Measurements from ENCODE around the gene SERPINE2. TPM values are rescaled to one million over a fixed set of nuclear protein-coding genes. Genes with fewer than 3 reads are reported as not detected.

Gene SERPINE2
- total RNA-seq, 1 experiment from 2014 or later = 3.8 TPM

DNA sequence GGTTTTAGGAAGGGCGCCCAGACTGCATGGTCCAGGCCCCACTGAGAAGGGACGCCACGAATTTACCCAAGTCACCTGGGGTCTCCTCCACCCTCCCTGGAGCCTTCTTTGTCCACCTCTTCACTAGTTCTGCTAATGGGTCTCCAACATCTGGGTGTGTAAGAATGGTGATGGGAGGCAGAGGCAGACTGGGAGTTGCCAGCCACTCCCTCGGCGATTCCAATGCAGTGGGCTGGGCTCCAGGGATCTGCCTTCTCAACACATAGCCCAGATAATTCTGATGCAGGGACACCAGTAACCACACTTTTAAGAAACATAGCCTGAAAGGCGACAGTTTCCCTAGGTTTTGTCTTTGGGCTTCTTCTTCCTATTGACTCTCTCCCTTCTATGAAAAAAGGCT lies 42.7 kb downstream of the SERPINE2 start:
- TF ChIP-seq, protein P1, sequence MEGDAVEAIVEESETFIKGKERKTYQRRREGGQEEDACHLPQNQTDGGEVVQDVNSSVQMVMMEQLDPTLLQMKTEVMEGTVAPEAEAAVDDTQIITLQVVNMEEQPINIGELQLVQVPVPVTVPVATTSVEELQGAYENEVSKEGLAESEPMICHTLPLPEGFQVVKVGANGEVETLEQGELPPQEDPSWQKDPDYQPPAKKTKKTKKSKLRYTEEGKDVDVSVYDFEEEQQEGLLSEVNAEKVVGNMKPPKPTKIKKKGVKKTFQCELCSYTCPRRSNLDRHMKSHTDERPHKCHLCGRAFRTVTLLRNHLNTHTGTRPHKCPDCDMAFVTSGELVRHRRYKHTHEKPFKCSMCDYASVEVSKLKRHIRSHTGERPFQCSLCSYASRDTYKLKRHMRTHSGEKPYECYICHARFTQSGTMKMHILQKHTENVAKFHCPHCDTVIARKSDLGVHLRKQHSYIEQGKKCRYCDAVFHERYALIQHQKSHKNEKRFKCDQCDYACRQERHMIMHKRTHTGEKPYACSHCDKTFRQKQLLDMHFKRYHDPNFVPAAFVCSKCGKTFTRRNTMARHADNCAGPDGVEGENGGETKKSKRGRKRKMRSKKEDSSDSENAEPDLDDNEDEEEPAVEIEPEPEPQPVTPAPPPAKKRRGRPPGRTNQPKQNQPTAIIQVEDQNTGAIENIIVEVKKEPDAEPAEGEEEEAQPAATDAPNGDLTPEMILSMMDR (IDR thresholded peaks at IDR 0.05; ENCODE audit: insufficient read depth in 1 of 2, low read depth in 1 of 2, low read length in 1 of 2, severe bottlenecking in 1 of 2, unreplicated experiment in 1 of 2) = no peak
- CTCF ChIA-PET = interaction anchor here (5.0 kb wide), 1 partner anchor 287 kb away, joined by 102 read pairs; no protein-coding TSS in a partner anchor
- no peaks in the 10 kb centered on the region for H3K36me3 ChIP-seq (ENCODE audit: control insufficient read depth, insufficient read depth, low read length)

GRCh38 chr2:223995569-223995968 lies 43.5 kb downstream of the SERPINE2 start:
- Mint-ChIP-seq H3K9me3 (ENCODE audit: unreplicated experiment) (no peaks in the 10 kb centered on the region), H3K27ac (ENCODE audit: unreplicated experiment) (peak overlapping the region; percentile 3), H3K27me3 (ENCODE audit: insufficient read depth, unreplicated experiment) (no peaks in the 10 kb centered on the region), H3K4me3 (ENCODE audit: unreplicated experiment) (no peak overlapping the region), H3K36me3 (ENCODE audit: insufficient read depth, unreplicated experiment) (no peaks in the 10 kb centered on the region), H3K4me1 (ENCODE audit: low read depth, unreplicated experiment) (no peaks in the 10 kb centered on the region)
- Histone ChIP-seq H3K9me3 (peaks cover 4% of the 10 kb centered on the region; the same call in 1 of the 2 replicates), H3K36me3 (ENCODE audit: control insufficient read depth, insufficient read depth, low read length) (no peaks in the 10 kb centered on the region), H3K4me3 (ENCODE audit: low read depth, low read length) (no peak overlapping the region), H3K4me1 (peaks cover 5% of the 10 kb centered on the region), H3K27me3 (replicated peaks; ENCODE audit: control insufficient read depth, insufficient read depth, low read length) (no peaks in the 10 kb centered on the region)
- BruUV-seq (replicated peaks) = no TSS peak
- CTCF ChIA-PET = interaction anchor here (3.3 to 5.0 kb wide), 2 partner anchors 25 to 288 kb away, joined by 34 to 102 read pairs; no protein-coding TSS in a partner anchor
- DNase-seq = peak in 1 of 2 experiments; percentile 32
- POLR2A ChIA-PET = interaction anchor here (0.6 kb wide), 1 partner anchor 9 kb away, joined by 3 read pairs; no protein-coding TSS in a partner anchor
- TF ChIP-seq, protein P1 (IDR thresholded peaks at IDR 0.05; ENCODE audit: insufficient read depth in 1 of 2, low read depth in 1 of 2, low read length in 1 of 2, severe bottlenecking in 1 of 2, unreplicated experiment in 1 of 2) = no peak
- intact Hi-C loops (cut with micrococcal nuclease; ENCODE audit: unreplicated experiment) = no loop called here

More for the DNA sequence above, 42.7 kb downstream of the SERPINE2 start:
- Histone ChIP-seq H3K27me3 (replicated peaks; ENCODE audit: control insufficient read depth, insufficient read depth, low read length) (no peaks in the 10 kb centered on the region), H3K4me1 (peaks cover 5% of the 10 kb centered on the region), H3K9me3 (peaks cover 4% of the 10 kb centered on the region; the same call in 1 of the 2 replicates), H3K4me3 (ENCODE audit: low read depth, low read length) (no peak overlapping the region)
- intact Hi-C loops (cut with micrococcal nuclease; ENCODE audit: unreplicated experiment) = no loop called here
- H3K4me1 Mint-ChIP-seq (ENCODE audit: low read depth, unreplicated experiment) = no peaks in the 10 kb centered on the region
- H3K27ac Mint-ChIP-seq (ENCODE audit: unreplicated experiment) = no peak overlapping the region
- POLR2A ChIA-PET = no interaction called here
- no TSS peak for BruUV-seq (replicated peaks)
- H3K36me3 Mint-ChIP-seq (ENCODE audit: insufficient read depth, unreplicated experiment) = no peaks in the 10 kb centered on the region
- DNase-seq = no peak
- H3K9me3 Mint-ChIP-seq (ENCODE audit: unreplicated experiment) = no peaks in the 10 kb centered on the region
- no peaks in the 10 kb centered on the region for H3K27me3 Mint-ChIP-seq (ENCODE audit: insufficient read depth, unreplicated experiment)
- no peak overlapping the region for H3K4me3 Mint-ChIP-seq (ENCODE audit: unreplicated experiment)

DNA sequence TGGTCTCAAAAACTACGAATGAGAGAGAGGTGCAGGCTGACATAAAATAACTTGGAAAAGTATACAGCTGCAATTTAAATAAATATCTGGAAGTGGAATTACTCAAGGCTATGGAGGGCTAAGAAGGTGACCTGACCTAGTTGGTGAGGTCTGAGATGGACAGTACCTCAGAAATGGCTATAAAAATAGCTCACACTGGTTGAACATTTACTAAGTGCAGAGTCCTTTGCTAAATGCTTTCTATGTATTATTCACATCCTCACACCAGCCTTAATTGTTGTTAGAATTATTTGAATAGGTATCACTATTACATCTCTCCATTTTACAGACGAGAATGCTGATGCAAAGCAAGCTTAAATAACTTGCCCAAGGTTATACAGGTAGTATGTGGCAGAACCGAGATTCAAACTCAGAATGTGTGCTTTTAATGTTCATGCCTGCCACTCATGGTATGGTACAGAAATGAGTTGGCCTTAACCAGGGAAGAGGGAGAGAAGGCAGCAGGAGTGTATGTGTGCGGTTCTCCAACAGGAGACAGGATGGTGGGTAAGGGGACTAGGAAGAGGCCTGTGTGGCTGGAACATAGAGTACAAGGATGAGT lies 44.4 kb downstream of the SERPINE2 start:
- Mint-ChIP-seq H3K36me3 (ENCODE audit: insufficient read depth, unreplicated experiment) (no peaks in the 10 kb centered on the region), H3K9me3 (ENCODE audit: unreplicated experiment) (no peaks in the 10 kb centered on the region), H3K27me3 (ENCODE audit: insufficient read depth, unreplicated experiment) (no peaks in the 10 kb centered on the region), H3K4me1 (ENCODE audit: low read depth, unreplicated experiment) (peaks cover 5% of the 10 kb centered on the region), H3K27ac (ENCODE audit: unreplicated experiment) (peak overlapping the region; percentile 3), H3K4me3 (ENCODE audit: unreplicated experiment) (no peak overlapping the region)
- TF ChIP-seq, protein P1 (IDR thresholded peaks at IDR 0.05; ENCODE audit: insufficient read depth in 1 of 2, low read depth in 1 of 2, low read length in 1 of 2, severe bottlenecking in 1 of 2, unreplicated experiment in 1 of 2) = no peak
- peaks cover 4% of the 10 kb centered on the region; the same call in 1 of the 2 replicates for H3K9me3 ChIP-seq
- peaks cover 5% of the 10 kb centered on the region for H3K4me1 ChIP-seq
- no peak for DNase-seq
- no peaks in the 10 kb centered on the region for H3K36me3 ChIP-seq (ENCODE audit: control insufficient read depth, insufficient read depth, low read length)
- no peaks in the 10 kb centered on the region for H3K27me3 ChIP-seq (replicated peaks; ENCODE audit: control insufficient read depth, insufficient read depth, low read length)
- intact Hi-C loops (cut with micrococcal nuclease; ENCODE audit: unreplicated experiment) = loop anchor here (5.0 kb wide), 1 partner anchor 453 kb away; no protein-coding TSS in a partner anchor
- ChIA-PET POLR2A (no interaction called here), CTCF (interaction anchor here (1.5 to 5.0 kb wide), 4 partner anchors 14 to 289 kb away, joined by 5 to 102 read pairs (median 24); no protein-coding TSS in a partner anchor)
- H3K4me3 ChIP-seq (ENCODE audit: low read depth, low read length) = no peak overlapping the region
- BruUV-seq (replicated peaks) = no TSS peak
